ENCODE results near the gene DNMT3A.

Gene DNMT3A

GRCh38 chr2:25332571-25332970 is 9.2 kb downstream of the DNMT3A start:
- peak overlapping the region; percentile 54 for H3K4ac ChIP-seq (ENCODE audit: low read length)
- no peak overlapping the region for H2BK12ac ChIP-seq (ENCODE audit: low read length)
- DNase-seq (ENCODE audit: low spot score): no peak
- no peak overlapping the region for H2AFZ ChIP-seq (ENCODE audit: low read length)
- H2BK5ac ChIP-seq (ENCODE audit: low read length): no peak overlapping the region
- H3K14ac ChIP-seq (ENCODE audit: low read length): peak overlapping the region; percentile 60
- H4K91ac ChIP-seq (ENCODE audit: low read depth, low read length, poor library complexity): no peak overlapping the region
- peaks cover 0 to 6% (median 0%) of the 10 kb centered on the region in 3 experiments for H3K27me3 ChIP-seq (ENCODE audit: control insufficient read depth in 3 of 3, insufficient read depth in 3 of 3, low read depth in 1 of 3, low read length in 3 of 3)
- no peak overlapping the region for H2BK120ac ChIP-seq (ENCODE audit: low read depth, low read length)
- no peak overlapping the region for H2BK15ac ChIP-seq (ENCODE audit: low read length)
- no peak overlapping the region for H4K8ac ChIP-seq (ENCODE audit: low read depth, low read length)
- H3K36me3 ChIP-seq (replicated peaks in 1 of 2; ENCODE audit: control insufficient read depth in 2 of 2, insufficient read depth in 2 of 2, low read length in 2 of 2): no peaks in the 10 kb centered on the region
- H3K27ac ChIP-seq (replicated peaks; ENCODE audit: low read length): no peak overlapping the region
- peaks cover 2 to 5% of the 10 kb centered on the region in 2 donors for H3K4me1 ChIP-seq (ENCODE audit: control insufficient read depth in 2 of 2, insufficient read depth in 1 of 2, low read depth in 1 of 2, low read length in 2 of 2)
- no CpG with 5 or more reads among the region's 9 CpGs for WGBS, 2 donors (ENCODE audit: extremely low coverage in 2 of 2, insufficient read length in 2 of 2, insufficient replicate concordance in 1 of 2)
- H3K23ac ChIP-seq (ENCODE audit: low read depth, low read length, poor library complexity): peak overlapping the region; percentile 33
- H3K9ac ChIP-seq (ENCODE audit: low read depth, low read length, poor library complexity): no peak overlapping the region
- peak overlapping the region; percentile 65 for H3K18ac ChIP-seq (ENCODE audit: low read length)
- H3K79me1 ChIP-seq (ENCODE audit: low read depth, low read length): no peaks in the 10 kb centered on the region
- H3K9me3 ChIP-seq (replicated peaks in 1 of 2; ENCODE audit: control insufficient read depth in 2 of 2, insufficient read depth in 1 of 2, low read depth in 1 of 2, low read length in 2 of 2): no peaks in the 10 kb centered on the region
- H2AK5ac ChIP-seq (ENCODE audit: low read depth, low read length): no peak overlapping the region
- no peak overlapping the region for H3K4me3 ChIP-seq (ENCODE audit: low read length in 2 of 2)
- H3K4me2 ChIP-seq (ENCODE audit: insufficient read depth, low read length, poor library complexity, severe bottlenecking): no peak overlapping the region

- WGBS, 2 donors (ENCODE audit: extremely low coverage in 2 of 2, insufficient read length in 2 of 2, insufficient replicate concordance in 1 of 2): no CpG with 5 or more reads among the region's 23 CpGs
Measured at GRCh38 chr2:25331686-25332365, 9.9 kb downstream of the DNMT3A start.

GRCh38 chr2:25330937-25331336 is 10.8 kb downstream of the DNMT3A start:
- Histone ChIP-seq H3K79me1 (ENCODE audit: low read depth, low read length) (no peaks in the 10 kb centered on the region), H3K27ac (replicated peaks; ENCODE audit: low read length) (no peak overlapping the region), H3K4me2 (ENCODE audit: insufficient read depth, low read length, poor library complexity, severe bottlenecking) (no peak overlapping the region), H3K9me3 (replicated peaks in 1 of 2; ENCODE audit: control insufficient read depth in 2 of 2, insufficient read depth in 1 of 2, low read depth in 1 of 2, low read length in 2 of 2) (peaks cover 8 to 9% of the 10 kb centered on the region in 2 donors), H2AK5ac (ENCODE audit: low read depth, low read length) (no peak overlapping the region), H3K36me3 (replicated peaks in 1 of 2; ENCODE audit: control insufficient read depth in 2 of 2, insufficient read depth in 2 of 2, low read length in 2 of 2) (no peaks in the 10 kb centered on the region), H3K14ac (ENCODE audit: low read length) (no peak overlapping the region), H2BK12ac (ENCODE audit: low read length) (no peak overlapping the region), H4K91ac (ENCODE audit: low read depth, low read length, poor library complexity) (no peak overlapping the region), H2AFZ (ENCODE audit: low read length) (no peak overlapping the region), H3K9ac (ENCODE audit: low read depth, low read length, poor library complexity) (no peak overlapping the region), H2BK5ac (ENCODE audit: low read length) (no peak overlapping the region), H2BK15ac (ENCODE audit: low read length) (no peak overlapping the region), H3K4me1 (ENCODE audit: control insufficient read depth in 2 of 2, insufficient read depth in 1 of 2, low read depth in 1 of 2, low read length in 2 of 2) (peaks cover 2 to 3% of the 10 kb centered on the region in 2 donors), H4K8ac (ENCODE audit: low read depth, low read length) (no peak overlapping the region), H3K27me3 (ENCODE audit: control insufficient read depth in 3 of 3, insufficient read depth in 3 of 3, low read depth in 1 of 3, low read length in 3 of 3) (no peaks in the 10 kb centered on the region), H2BK120ac (ENCODE audit: low read depth, low read length) (no peak overlapping the region), H3K23ac (ENCODE audit: low read depth, low read length, poor library complexity) (no peak overlapping the region), H3K18ac (ENCODE audit: low read length) (no peak overlapping the region), H3K4me3 (ENCODE audit: low read length in 2 of 2) (no peak overlapping the region), H3K4ac (ENCODE audit: low read length) (no peak overlapping the region)
- WGBS, 2 donors (ENCODE audit: extremely low coverage in 2 of 2, insufficient read length in 2 of 2, insufficient replicate concordance in 1 of 2): no CpG with 5 or more reads among the region's 4 CpGs
- no peak for DNase-seq (ENCODE audit: low spot score)

More at GRCh38 chr2:25331686-25332365, 9.9 kb downstream of the DNMT3A start:
- Histone ChIP-seq H2BK15ac (ENCODE audit: low read length) (no peak overlapping the region), H2AFZ (ENCODE audit: low read length) (no peak overlapping the region), H3K9ac (ENCODE audit: low read depth, low read length, poor library complexity) (no peak overlapping the region), H3K14ac (ENCODE audit: low read length) (no peak overlapping the region), H2BK120ac (ENCODE audit: low read depth, low read length) (no peak overlapping the region), H2BK12ac (ENCODE audit: low read length) (no peak overlapping the region), H3K18ac (ENCODE audit: low read length) (peak overlapping the region; percentile 44), H3K4me1 (ENCODE audit: control insufficient read depth in 2 of 2, insufficient read depth in 1 of 2, low read depth in 1 of 2, low read length in 2 of 2) (peaks cover 2 to 4% of the 10 kb centered on the region in 2 donors), H3K9me3 (replicated peaks in 1 of 2; ENCODE audit: control insufficient read depth in 2 of 2, insufficient read depth in 1 of 2, low read depth in 1 of 2, low read length in 2 of 2) (peaks cover 2 to 4% of the 10 kb centered on the region in 2 donors), H3K4me2 (ENCODE audit: insufficient read depth, low read length, poor library complexity, severe bottlenecking) (no peak overlapping the region), H3K79me1 (ENCODE audit: low read depth, low read length) (no peaks in the 10 kb centered on the region), H2BK5ac (ENCODE audit: low read length) (no peak overlapping the region), H2AK5ac (ENCODE audit: low read depth, low read length) (no peak overlapping the region), H3K4me3 (ENCODE audit: low read length in 2 of 2) (no peak overlapping the region), H4K91ac (ENCODE audit: low read depth, low read length, poor library complexity) (no peak overlapping the region), H4K8ac (ENCODE audit: low read depth, low read length) (no peak overlapping the region), H3K23ac (ENCODE audit: low read depth, low read length, poor library complexity) (no peak overlapping the region), H3K36me3 (replicated peaks in 1 of 2; ENCODE audit: control insufficient read depth in 2 of 2, insufficient read depth in 2 of 2, low read length in 2 of 2) (no peaks in the 10 kb centered on the region), H3K27me3 (ENCODE audit: control insufficient read depth in 3 of 3, insufficient read depth in 3 of 3, low read depth in 1 of 3, low read length in 3 of 3) (peaks cover 0 to 3% (median 0%) of the 10 kb centered on the region in 3 experiments), H3K27ac (replicated peaks; ENCODE audit: low read length) (no peak overlapping the region), H3K4ac (ENCODE audit: low read length) (no peak overlapping the region)
- no peak for DNase-seq (ENCODE audit: low spot score)

GRCh38 chr2:25330273-25330672 is 11.5 kb downstream of the DNMT3A start:
- Histone ChIP-seq H3K9ac (ENCODE audit: low read depth, low read length, poor library complexity) (no peak overlapping the region), H3K4me1 (ENCODE audit: control insufficient read depth in 2 of 2, insufficient read depth in 1 of 2, low read depth in 1 of 2, low read length in 2 of 2) (peaks cover 2 to 3% of the 10 kb centered on the region in 2 donors), H3K36me3 (replicated peaks in 1 of 2; ENCODE audit: control insufficient read depth in 2 of 2, insufficient read depth in 2 of 2, low read length in 2 of 2) (no peaks in the 10 kb centered on the region), H4K91ac (ENCODE audit: low read depth, low read length, poor library complexity) (no peak overlapping the region), H3K79me1 (ENCODE audit: low read depth, low read length) (no peaks in the 10 kb centered on the region), H3K14ac (ENCODE audit: low read length) (no peak overlapping the region), H4K8ac (ENCODE audit: low read depth, low read length) (no peak overlapping the region), H3K23ac (ENCODE audit: low read depth, low read length, poor library complexity) (no peak overlapping the region), H2BK15ac (ENCODE audit: low read length) (no peak overlapping the region), H3K27me3 (ENCODE audit: control insufficient read depth in 3 of 3, insufficient read depth in 3 of 3, low read depth in 1 of 3, low read length in 3 of 3) (no peaks in the 10 kb centered on the region), H3K4me2 (ENCODE audit: insufficient read depth, low read length, poor library complexity, severe bottlenecking) (no peak overlapping the region), H2BK5ac (ENCODE audit: low read length) (no peak overlapping the region), H3K4me3 (ENCODE audit: low read length in 2 of 2) (no peak overlapping the region), H2AFZ (ENCODE audit: low read length) (no peak overlapping the region), H3K9me3 (replicated peaks in 1 of 2; ENCODE audit: control insufficient read depth in 2 of 2, insufficient read depth in 1 of 2, low read depth in 1 of 2, low read length in 2 of 2) (peaks cover 8 to 13% of the 10 kb centered on the region in 2 donors), H3K4ac (ENCODE audit: low read length) (no peak overlapping the region), H2BK12ac (ENCODE audit: low read length) (no peak overlapping the region), H2BK120ac (ENCODE audit: low read depth, low read length) (no peak overlapping the region), H2AK5ac (ENCODE audit: low read depth, low read length) (no peak overlapping the region), H3K18ac (ENCODE audit: low read length) (peak overlapping the region; percentile 5), H3K27ac (replicated peaks; ENCODE audit: low read length) (no peak overlapping the region)
- no peak for DNase-seq (ENCODE audit: low spot score)
- no CpG with 5 or more reads among the region's 10 CpGs for WGBS, 2 donors (ENCODE audit: extremely low coverage in 2 of 2, insufficient read length in 2 of 2, insufficient replicate concordance in 1 of 2)

All from neuronal stem cell (in vitro differentiated cells).